Measurements from ENCODE around the gene MME. TPM values are rescaled to one million over a fixed set of nuclear protein-coding genes. Genes with fewer than 3 reads are reported as not detected.

Gene MME
- total and polyA plus RNA-seq, 10 of the 15 experiments (the other 5 are each of a cell fraction or from before 2014, with no cell fraction given): under 0.01 to 0.23 (median 0.09) TPM; not detected in 3

DNA sequence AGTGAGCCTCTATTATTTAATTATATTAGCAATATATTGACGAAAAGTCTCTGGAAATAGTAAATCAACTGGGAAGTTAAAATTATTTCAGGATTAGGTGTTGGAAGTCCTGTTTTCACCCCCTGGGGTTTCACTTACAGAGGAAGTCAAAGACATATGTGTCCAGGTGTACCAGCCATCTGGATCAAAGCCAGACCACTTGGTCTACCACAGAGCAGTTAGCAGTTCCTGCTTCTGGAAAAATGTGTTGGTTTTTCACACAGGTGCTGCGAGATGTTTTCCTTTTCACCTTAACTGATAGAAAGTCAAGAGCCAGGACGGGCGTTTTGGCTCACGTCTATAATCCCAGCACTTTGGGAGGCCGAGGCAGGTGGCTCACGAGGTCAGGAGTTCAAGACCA is 13.1 kb downstream of the MME start (continued):
- no peak for TF ChIP-seq ESRRA (IDR thresholded peaks at IDR 0.05; ENCODE audit: low read length)
- no peak for TF ChIP-seq EED (IDR thresholded peaks at IDR 0.05; ENCODE audit: low read depth)
- TF ChIP-seq SMARCA5 (IDR thresholded peaks at IDR 0.05): no peak
- no peak for TF ChIP-seq IRF4 (IDR thresholded peaks at IDR 0.05; ENCODE audit: low read depth, low read length)
- no peak for TF ChIP-seq EGR1 (IDR thresholded peaks at IDR 0.05; ENCODE audit: borderline replicate concordance in 1 of 2, low read depth in 2 of 2, low read length in 2 of 2)
- no peak for TF ChIP-seq FOXM1 (IDR thresholded peaks at IDR 0.05; ENCODE audit: low read depth, low read length)
- no peak for TF ChIP-seq CREM (IDR thresholded peaks at IDR 0.05; ENCODE audit: low read depth)
- no peak for TF ChIP-seq NR2C2 (IDR thresholded peaks at IDR 0.05; ENCODE audit: borderline replicate concordance, control insufficient read depth, insufficient read length, low read depth)

- H3K4me1 ChIP-seq (ENCODE audit: control insufficient read depth, insufficient read depth, low read length): no peaks in the 10 kb centered on the region
- no peak for TF ChIP-seq NR2C2 (IDR thresholded peaks at IDR 0.05; ENCODE audit: borderline replicate concordance, control insufficient read depth, insufficient read length, low read depth)
- TF ChIP-seq, protein P1, sequence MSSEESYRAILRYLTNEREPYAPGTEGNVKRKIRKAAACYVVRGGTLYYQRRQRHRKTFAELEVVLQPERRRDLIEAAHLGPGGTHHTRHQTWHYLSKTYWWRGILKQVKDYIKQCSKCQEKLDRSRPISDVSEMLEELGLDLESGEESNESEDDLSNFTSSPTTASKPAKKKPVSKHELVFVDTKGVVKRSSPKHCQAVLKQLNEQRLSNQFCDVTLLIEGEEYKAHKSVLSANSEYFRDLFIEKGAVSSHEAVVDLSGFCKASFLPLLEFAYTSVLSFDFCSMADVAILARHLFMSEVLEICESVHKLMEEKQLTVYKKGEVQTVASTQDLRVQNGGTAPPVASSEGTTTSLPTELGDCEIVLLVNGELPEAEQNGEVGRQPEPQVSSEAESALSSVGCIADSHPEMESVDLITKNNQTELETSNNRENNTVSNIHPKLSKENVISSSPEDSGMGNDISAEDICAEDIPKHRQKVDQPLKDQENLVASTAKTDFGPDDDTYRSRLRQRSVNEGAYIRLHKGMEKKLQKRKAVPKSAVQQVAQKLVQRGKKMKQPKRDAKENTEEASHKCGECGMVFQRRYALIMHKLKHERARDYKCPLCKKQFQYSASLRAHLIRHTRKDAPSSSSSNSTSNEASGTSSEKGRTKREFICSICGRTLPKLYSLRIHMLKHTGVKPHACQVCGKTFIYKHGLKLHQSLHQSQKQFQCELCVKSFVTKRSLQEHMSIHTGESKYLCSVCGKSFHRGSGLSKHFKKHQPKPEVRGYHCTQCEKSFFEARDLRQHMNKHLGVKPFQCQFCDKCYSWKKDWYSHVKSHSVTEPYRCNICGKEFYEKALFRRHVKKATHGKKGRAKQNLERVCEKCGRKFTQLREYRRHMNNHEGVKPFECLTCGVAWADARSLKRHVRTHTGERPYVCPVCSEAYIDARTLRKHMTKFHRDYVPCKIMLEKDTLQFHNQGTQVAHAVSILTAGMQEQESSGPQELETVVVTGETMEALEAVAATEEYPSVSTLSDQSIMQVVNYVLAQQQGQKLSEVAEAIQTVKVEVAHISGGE (CRISPR knock-in tag; IDR thresholded peaks at IDR 0.05): no peak
- no peak for TF ChIP-seq TBL1XR1 (IDR thresholded peaks at IDR 0.05; ENCODE audit: low read depth, low read length)
- TF ChIP-seq SMAD5 (IDR thresholded peaks at IDR 0.05; ENCODE audit: low read depth): no peak
- no peak for TF ChIP-seq KLF5 (IDR thresholded peaks at IDR 0.05; ENCODE audit: partially characterized antibody)
- TF ChIP-seq CBX5 (IDR thresholded peaks at IDR 0.05; ENCODE audit: low read depth): no peak
- no peak for TF ChIP-seq WRNIP1 (IDR thresholded peaks at IDR 0.05; ENCODE audit: borderline replicate concordance, low read depth, low read length)
- TF ChIP-seq, protein P2, sequence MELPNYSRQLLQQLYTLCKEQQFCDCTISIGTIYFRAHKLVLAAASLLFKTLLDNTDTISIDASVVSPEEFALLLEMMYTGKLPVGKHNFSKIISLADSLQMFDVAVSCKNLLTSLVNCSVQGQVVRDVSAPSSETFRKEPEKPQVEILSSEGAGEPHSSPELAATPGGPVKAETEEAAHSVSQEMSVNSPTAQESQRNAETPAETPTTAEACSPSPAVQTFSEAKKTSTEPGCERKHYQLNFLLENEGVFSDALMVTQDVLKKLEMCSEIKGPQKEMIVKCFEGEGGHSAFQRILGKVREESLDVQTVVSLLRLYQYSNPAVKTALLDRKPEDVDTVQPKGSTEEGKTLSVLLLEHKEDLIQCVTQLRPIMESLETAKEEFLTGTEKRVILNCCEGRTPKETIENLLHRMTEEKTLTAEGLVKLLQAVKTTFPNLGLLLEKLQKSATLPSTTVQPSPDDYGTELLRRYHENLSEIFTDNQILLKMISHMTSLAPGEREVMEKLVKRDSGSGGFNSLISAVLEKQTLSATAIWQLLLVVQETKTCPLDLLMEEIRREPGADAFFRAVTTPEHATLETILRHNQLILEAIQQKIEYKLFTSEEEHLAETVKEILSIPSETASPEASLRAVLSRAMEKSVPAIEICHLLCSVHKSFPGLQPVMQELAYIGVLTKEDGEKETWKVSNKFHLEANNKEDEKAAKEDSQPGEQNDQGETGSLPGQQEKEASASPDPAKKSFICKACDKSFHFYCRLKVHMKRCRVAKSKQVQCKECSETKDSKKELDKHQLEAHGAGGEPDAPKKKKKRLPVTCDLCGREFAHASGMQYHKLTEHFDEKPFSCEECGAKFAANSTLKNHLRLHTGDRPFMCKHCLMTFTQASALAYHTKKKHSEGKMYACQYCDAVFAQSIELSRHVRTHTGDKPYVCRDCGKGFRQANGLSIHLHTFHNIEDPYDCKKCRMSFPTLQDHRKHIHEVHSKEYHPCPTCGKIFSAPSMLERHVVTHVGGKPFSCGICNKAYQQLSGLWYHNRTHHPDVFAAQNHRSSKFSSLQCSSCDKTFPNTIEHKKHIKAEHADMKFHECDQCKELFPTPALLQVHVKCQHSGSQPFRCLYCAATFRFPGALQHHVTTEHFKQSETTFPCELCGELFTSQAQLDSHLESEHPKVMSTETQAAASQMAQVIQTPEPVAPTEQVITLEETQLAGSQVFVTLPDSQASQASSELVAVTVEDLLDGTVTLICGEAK (IDR thresholded peaks at IDR 0.05; ENCODE audit: borderline replicate concordance): no peak
- TF ChIP-seq FOXK2 (IDR thresholded peaks at IDR 0.05): no peak
- no peak for TF ChIP-seq RFX5 (IDR thresholded peaks at IDR 0.05; ENCODE audit: low read depth, low read length)
Measured at GRCh38 chr3:155096303-155097008, 16.3 kb downstream of the MME start.

More at GRCh38 chr3:155096303-155097008, 16.3 kb downstream of the MME start:
- ChIA-PET RAD21 (ENCODE audit: unreplicated experiment) (no interaction called here), POLR2A (no interaction called here), CTCF (no interaction called here), SMC1A (ENCODE audit: uncharacterized antibody, unreplicated experiment) (no interaction called here)
- H3K9me3 ChIP-seq (replicated peaks; ENCODE audit: control insufficient read depth, insufficient read depth, low read length): no peaks in the 10 kb centered on the region
- H4K20me1 ChIP-seq (ENCODE audit: control insufficient read depth, insufficient read depth): no peaks in the 10 kb centered on the region
- no peaks in the 10 kb centered on the region for H3K36me3 ChIP-seq (ENCODE audit: control insufficient read depth in 2 of 2, insufficient read depth in 2 of 2, low read length in 1 of 2)
- intact Hi-C loops (cut with micrococcal nuclease; ENCODE audit: unreplicated experiment): no loop called here
- in situ Hi-C loops (cut with MboI): no loop called here
- H3K4me2 ChIP-seq (ENCODE audit: control insufficient read depth, insufficient read depth): no peak overlapping the region
- DNase-seq (ENCODE audit: low read depth, low spot score) (no peak), FAIRE-seq (no peak), ATAC-seq (no peak)
- no peak overlapping the region for H2AFZ ChIP-seq (ENCODE audit: control insufficient read depth, low read depth, low read length)
- no peak overlapping the region for H3K4me3 ChIP-seq
- no peaks in the 10 kb centered on the region for H3K79me2 ChIP-seq (ENCODE audit: control insufficient read depth, insufficient read depth, low read length)
- H3K27ac ChIP-seq (ENCODE audit: control insufficient read depth, insufficient read depth): no peak overlapping the region
- BruUV-seq (replicated peaks): no TSS peak
- WGBS (ENCODE audit: insufficient coverage, insufficient replicate concordance, low lambda C conversion rate, missing lambda C conversion rate): 10% methylated on average over 4 of the region's 4 CpGs
- no peaks in the 10 kb centered on the region for H3K27me3 ChIP-seq (replicated peaks in 1 of 2; ENCODE audit: control insufficient read depth in 2 of 2, insufficient read depth in 2 of 2, low read length in 1 of 2)
- no peak overlapping the region for H3K9ac ChIP-seq (ENCODE audit: control insufficient read depth, insufficient read depth, low read length)

All from GM12878 (cell line).